OCI-LY1 (cell line): Measurements from ENCODE around the gene PARL.

Source experiments
- CTCF ChIP-seq: fragments of 200-600 bp; sonication (generic), shearing (Covaris generic); IDR thresholded peaks from 2 replicates; pipeline ENCODE4 v1.5.1; 2017; ENCODE audit warnings: mild to moderate bottlenecking, antibody characterized with exemption, low read length, moderate library complexity, mixed read lengths
- EZH2 ChIP-seq: fragments of 200-600 bp; sonication (generic), shearing (Covaris generic); IDR thresholded peaks from 2 replicates; pipeline ENCODE4 v1.8.0; 2017; ENCODE audit warnings: borderline replicate concordance, mixed run types, mild to moderate bottlenecking, antibody characterized with exemption, low read length, moderate library complexity, mixed read lengths

- TF ChIP-seq CTCF: no peak
- no peak for TF ChIP-seq EZH2
Observed at GRCh38 chr3:183921096-183921495, 36.4 kb upstream of the PARL start.
